NB4 (cell line): ENCODE measurements around the gene SPON2.

Experiments
- CTCF ChIP-seq: IDR thresholded peaks from one replicate; pipeline ENCODE4 v1.5.1; 2012; ENCODE audit warnings: low read depth, low read length
- MAX ChIP-seq: IDR thresholded peaks from 2 replicates; pipeline ENCODE4 v1.6.1; 2011; ENCODE audit warnings: low read depth, low read length

GRCh38 chr4:1209821-1210220 lies 37.4 kb upstream of the SPON2 start:
- no peak for TF ChIP-seq CTCF
- TF ChIP-seq MAX, result no peak
